ENCODE results near the gene RAB4A. TPM values are rescaled to one million over a fixed set of nuclear protein-coding genes. Genes with fewer than 3 reads are reported as not detected.

The RAB4A gene
- polyA plus RNA-seq, 3 donors = 22.3 to 34.8 (median 34.5) TPM

DNA sequence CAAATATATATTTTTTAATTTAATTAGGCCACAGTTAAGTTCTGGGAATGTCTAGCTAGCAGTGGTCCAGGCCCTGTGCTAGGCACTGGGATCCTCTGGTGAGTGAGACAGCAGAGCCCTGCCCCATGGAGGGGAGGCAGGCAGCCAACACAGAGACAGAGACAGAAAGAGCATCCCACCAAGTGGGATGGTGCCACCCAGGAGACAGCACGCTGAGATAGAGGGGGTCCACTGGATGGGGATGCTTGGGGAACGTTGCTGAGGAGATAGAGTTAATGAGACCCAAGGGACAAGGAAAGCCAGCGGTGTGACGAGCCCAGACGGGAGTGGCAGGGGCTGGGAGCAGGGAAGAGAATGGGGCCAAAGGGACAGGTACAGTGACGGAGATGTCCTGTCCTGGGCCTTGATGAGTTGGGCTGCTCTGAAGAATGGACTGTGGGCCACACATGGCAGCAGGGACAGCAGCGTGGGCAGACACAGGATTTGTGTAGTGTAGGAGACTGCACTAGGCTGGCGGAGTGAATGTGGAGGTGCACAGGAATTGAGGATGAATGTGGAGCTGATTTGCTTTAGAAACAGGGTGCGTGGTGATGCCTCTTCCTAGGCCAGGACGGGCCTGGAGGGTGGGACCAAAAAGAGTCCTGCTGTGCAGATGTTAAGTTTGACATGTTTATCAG is 22.8 kb downstream of the RAB4A start:
- H3K4me3 ChIP-seq (replicated peaks in 1 of 3; ENCODE audit: low read depth in 2 of 3, low read length in 3 of 3) = no peak overlapping the region
- Mint-ChIP-seq H3K27ac (peak overlapping the region in 3 of 7 donors; percentile 6 to 41 (median 19)), H3K27me3 (ENCODE audit: low read depth in 3 of 3) (peaks cover 0 to 2% (median 0%) of the 10 kb centered on the region in 3 donors), H3K9me3 (peaks cover 0 to 3% (median 0%) of the 10 kb centered on the region in 7 donors), H3K4me1 (no peaks in the 10 kb centered on the region), H3K36me3 (peaks cover 56 to 62% of the 10 kb centered on the region in 2 donors), H3K4me3 (no peak overlapping the region)
- TF ChIP-seq, protein P1, sequence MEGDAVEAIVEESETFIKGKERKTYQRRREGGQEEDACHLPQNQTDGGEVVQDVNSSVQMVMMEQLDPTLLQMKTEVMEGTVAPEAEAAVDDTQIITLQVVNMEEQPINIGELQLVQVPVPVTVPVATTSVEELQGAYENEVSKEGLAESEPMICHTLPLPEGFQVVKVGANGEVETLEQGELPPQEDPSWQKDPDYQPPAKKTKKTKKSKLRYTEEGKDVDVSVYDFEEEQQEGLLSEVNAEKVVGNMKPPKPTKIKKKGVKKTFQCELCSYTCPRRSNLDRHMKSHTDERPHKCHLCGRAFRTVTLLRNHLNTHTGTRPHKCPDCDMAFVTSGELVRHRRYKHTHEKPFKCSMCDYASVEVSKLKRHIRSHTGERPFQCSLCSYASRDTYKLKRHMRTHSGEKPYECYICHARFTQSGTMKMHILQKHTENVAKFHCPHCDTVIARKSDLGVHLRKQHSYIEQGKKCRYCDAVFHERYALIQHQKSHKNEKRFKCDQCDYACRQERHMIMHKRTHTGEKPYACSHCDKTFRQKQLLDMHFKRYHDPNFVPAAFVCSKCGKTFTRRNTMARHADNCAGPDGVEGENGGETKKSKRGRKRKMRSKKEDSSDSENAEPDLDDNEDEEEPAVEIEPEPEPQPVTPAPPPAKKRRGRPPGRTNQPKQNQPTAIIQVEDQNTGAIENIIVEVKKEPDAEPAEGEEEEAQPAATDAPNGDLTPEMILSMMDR (IDR thresholded peaks at IDR 0.05) = no peak
- H3K4me2 ChIP-seq (replicated peaks; ENCODE audit: extremely low read depth, low read length, poor library complexity, severe bottlenecking) = no peak overlapping the region
- DNase-seq = no peak
- H3K79me2 ChIP-seq (ENCODE audit: insufficient read depth, low read length) = peaks cover 2% of the 10 kb centered on the region
- WGBS (ENCODE audit: insufficient coverage) = 97% methylated on average over 10 of the region's 10 CpGs
- H3K9me3 ChIP-seq (replicated peaks in 1 of 2; ENCODE audit: control insufficient read depth in 1 of 2, insufficient read depth in 1 of 2, low read length in 2 of 2) = no peaks in the 10 kb centered on the region
- H3K27me3 ChIP-seq (ENCODE audit: control insufficient read depth in 2 of 2, insufficient read depth in 2 of 2, low read length in 2 of 2) = no peaks in the 10 kb centered on the region
- peaks cover 16% of the 10 kb centered on the region for H4K20me1 ChIP-seq (ENCODE audit: insufficient read depth, low read length)
- H2AFZ ChIP-seq (ENCODE audit: insufficient read depth, low read depth, low read length, poor library complexity, severe bottlenecking) = no peak overlapping the region
- H3K9ac ChIP-seq (ENCODE audit: insufficient read depth, low read length, poor library complexity, severe bottlenecking) = no peak overlapping the region
- intact Hi-C loops (cut with micrococcal nuclease) = no loop called here
- peaks cover 35 to 79% of the 10 kb centered on the region in 2 donors for H3K36me3 ChIP-seq (replicated peaks in 1 of 2; ENCODE audit: control insufficient read depth in 1 of 2, insufficient read depth in 2 of 2, low read length in 2 of 2)
- H3K27ac ChIP-seq (ENCODE audit: low read depth in 1 of 2, low read length in 2 of 2) = no peak overlapping the region
- no peaks in the 10 kb centered on the region for H3K4me1 ChIP-seq (ENCODE audit: control insufficient read depth in 1 of 2, insufficient read depth in 2 of 2, low read length in 2 of 2)

DNA sequence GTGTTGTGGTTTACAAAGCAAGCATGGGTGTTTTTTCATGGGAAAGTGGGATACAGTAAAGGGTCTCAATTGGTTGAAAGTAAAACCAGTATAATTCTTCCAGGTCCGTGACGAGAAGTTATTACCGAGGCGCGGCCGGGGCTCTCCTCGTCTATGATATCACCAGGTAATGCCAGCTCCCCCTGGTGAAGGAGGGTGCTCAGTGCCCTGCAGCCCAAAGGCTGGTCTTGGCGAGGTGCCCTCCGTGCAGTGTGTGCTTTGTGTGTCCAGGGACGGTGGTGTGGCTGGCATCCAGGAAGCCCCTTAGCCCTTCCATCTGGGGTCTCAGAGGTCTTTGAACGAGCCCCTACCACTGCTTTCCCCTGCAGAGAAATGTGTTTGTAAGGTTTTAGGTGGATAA is 24.8 kb downstream of the RAB4A start:
- intact Hi-C loops (cut with micrococcal nuclease) = no loop called here
- H3K9me3 Mint-ChIP-seq = peaks cover 0 to 2% (median 0%) of the 10 kb centered on the region in 7 donors
- no peak for DNase-seq
- no peak overlapping the region for H3K27ac ChIP-seq (ENCODE audit: low read depth in 1 of 2, low read length in 2 of 2)
- no peak overlapping the region for H3K4me3 Mint-ChIP-seq
- no peak overlapping the region for H2AFZ ChIP-seq (ENCODE audit: insufficient read depth, low read depth, low read length, poor library complexity, severe bottlenecking)
- H3K4me1 ChIP-seq (ENCODE audit: control insufficient read depth in 1 of 2, insufficient read depth in 2 of 2, low read length in 2 of 2) = no peaks in the 10 kb centered on the region
- H3K4me3 ChIP-seq (replicated peaks in 1 of 3; ENCODE audit: low read depth in 2 of 3, low read length in 3 of 3) = no peak overlapping the region
- H3K36me3 Mint-ChIP-seq = peaks cover 59 to 61% of the 10 kb centered on the region in 2 donors
- 100% methylated on average over 10 of the region's 11 CpGs for WGBS (ENCODE audit: insufficient coverage)
- no peaks in the 10 kb centered on the region for H3K4me1 Mint-ChIP-seq
- H3K4me2 ChIP-seq (replicated peaks; ENCODE audit: extremely low read depth, low read length, poor library complexity, severe bottlenecking) = no peak overlapping the region
- H3K9me3 ChIP-seq (replicated peaks in 1 of 2; ENCODE audit: control insufficient read depth in 1 of 2, insufficient read depth in 1 of 2, low read length in 2 of 2) = no peaks in the 10 kb centered on the region
- H3K79me2 ChIP-seq (ENCODE audit: insufficient read depth, low read length) = no peaks in the 10 kb centered on the region
- H3K27ac Mint-ChIP-seq = no peak overlapping the region
- H3K9ac ChIP-seq (ENCODE audit: insufficient read depth, low read length, poor library complexity, severe bottlenecking) = no peak overlapping the region
- H3K36me3 ChIP-seq (replicated peaks in 1 of 2; ENCODE audit: control insufficient read depth in 1 of 2, insufficient read depth in 2 of 2, low read length in 2 of 2) = peaks cover 44 to 80% of the 10 kb centered on the region in 2 donors
- no peaks in the 10 kb centered on the region for H3K27me3 ChIP-seq (ENCODE audit: control insufficient read depth in 2 of 2, insufficient read depth in 2 of 2, low read length in 2 of 2)
- peaks cover 16% of the 10 kb centered on the region for H4K20me1 ChIP-seq (ENCODE audit: insufficient read depth, low read length)
- TF ChIP-seq, protein P1 (IDR thresholded peaks at IDR 0.05) = no peak
- peaks cover 0 to 2% (median 0%) of the 10 kb centered on the region in 3 donors for H3K27me3 Mint-ChIP-seq (ENCODE audit: low read depth in 3 of 3)

Data from CD14-positive monocyte (primary cell).